HCT116 (cell line): ENCODE measurements around the gene SSBP1. TPM values are rescaled to one million over a fixed set of nuclear protein-coding genes. Genes with fewer than 3 reads are reported as not detected.

Experiments used
- ATAC-seq: fragments of 200-7000 bp; cut with Tn5 transposase; 2 replicates; pipeline ENCODE4 v1.9.1; 2020; ENCODE audit warnings: mild to moderate bottlenecking, moderate library complexity
- BruUV-seq: library from RNA; stranded (reverse); fragments of 400-500 nt; replicated peaks from 2 replicates; lab custom pipeline; 2021; lab: Mats Ljungman, UMichigan
- CTCF ChIA-PET: fragments of 300-600 bp; sonication (Branson Sonifier 250); formaldehyde crosslinking; loops from one replicate; lab custom pipeline; 2021; ENCODE audit warnings: antibody characterized with exemption; lab: Charles Lee
- POLR2A ChIA-PET: fragments of 300-600, 350-600 bp; sonication (Branson Sonifier 250); formaldehyde crosslinking; loops from one replicate; lab custom pipeline; 2021; ENCODE audit warnings: antibody characterized with exemption; lab: Charles Lee
- RAD21 ChIA-PET, 2 experiments: fragments of 300-600 bp; sonication (Branson Sonifier 250); formaldehyde crosslinking; loops; one replicate each; lab custom pipeline; 2023; ENCODE audit warnings: low total read pairs in 2 of 2; ENCODE audit not compliant: uncharacterized antibody in 2 of 2, unreplicated experiment in 2 of 2, low non-redundant PET in 1 of 2; lab: Charles Lee
- DNase-seq: peaks from one replicate; pipeline ENCODE4 v3.0.0-alpha.2; 2010; ENCODE audit warnings: low read depth, low spot score
- H2AFZ ChIP-seq: fragments of 200-600 bp; shearing (Covaris generic), sonication (generic); 2 replicates; pipeline ENCODE4 v1.6.1; 2017; ENCODE audit warnings: low read depth, mixed run types, mixed read lengths, antibody characterized with exemption, low read length; ENCODE audit not compliant: poor library complexity, severe bottlenecking
- H3K27ac ChIP-seq: 2 replicates; pipeline ENCODE4 v1.5.1; 2012; ENCODE audit warnings: low read depth, low read length
- H3K27me3 ChIP-seq: fragments of 200-600 bp; sonication (generic); 2 replicates; pipeline ENCODE4 v1.6.1; 2016; ENCODE audit warnings: mixed run types, low read length, mixed read lengths; ENCODE audit not compliant: insufficient read depth
- H3K36me3 ChIP-seq, 2 experiments: fragments of 200-500 bp in 1 of 2; fragments of 200-600 bp in 1 of 2; sonication (Bioruptor generic) in 1 of 2; sonication (generic) in 1 of 2; 2 replicates each; pipeline versions ENCODE4 v1.5.1 to v1.6.1; 2014 to 2016; ENCODE audit warnings: low read length in 2 of 2, inconsistent platforms in 1 of 2, mixed read lengths in 1 of 2, mixed run types in 1 of 2; ENCODE audit not compliant: insufficient read depth in 2 of 2, control insufficient read depth in 1 of 2
- H3K4me1 ChIP-seq, 2 experiments: fragments of 200-600 bp in 1 of 2; sonication (generic) in 1 of 2; 2 replicates each; pipeline versions ENCODE4 v1.5.1 to v1.6.1; 2012 to 2017; ENCODE audit warnings: low read length in 2 of 2, inconsistent platforms in 1 of 2, mild to moderate bottlenecking in 1 of 2, mixed read lengths in 1 of 2, mixed run types in 1 of 2, moderate library complexity in 1 of 2; ENCODE audit not compliant: insufficient read depth in 2 of 2, control insufficient read depth in 1 of 2
- H3K4me2 ChIP-seq: fragments of 200-600 bp; sonication (generic); 2 replicates; pipeline ENCODE4 v1.6.1; 2017; ENCODE audit warnings: mixed run types, low read length, mixed read lengths
- H3K4me3 ChIP-seq, 2 experiments: fragments of 200-600 bp in 1 of 2; sonication (generic) in 1 of 2; replicated peaks in 1 of 2; 2 replicates each; pipeline ENCODE4 v1.5.1; 2011 to 2016; ENCODE audit warnings: low read length in 2 of 2, control low read depth in 1 of 2, low read depth in 1 of 2, mild to moderate bottlenecking in 1 of 2, mixed read lengths in 1 of 2, mixed run types in 1 of 2
- H3K79me2 ChIP-seq: fragments of 200-600 bp; sonication (generic); 2 replicates; pipeline ENCODE4 v1.6.1; 2017; ENCODE audit warnings: mild to moderate bottlenecking, mixed run types, low read length, moderate library complexity, mixed read lengths; ENCODE audit not compliant: insufficient read depth
- H3K9ac ChIP-seq: fragments of 200-600 bp; sonication (generic); 2 replicates; pipeline ENCODE4 v1.6.1; 2016; ENCODE audit warnings: low read length, mixed read lengths
- H3K9me2 ChIP-seq: fragments of 200-600 bp; sonication (generic), shearing (Covaris generic); 2 replicates; pipeline ENCODE4 v1.6.1; 2017; ENCODE audit warnings: mixed run types, mild to moderate bottlenecking, moderate library complexity; ENCODE audit not compliant: insufficient read depth
- H3K9me3 ChIP-seq, 2 experiments: fragments of 200-500 bp in 1 of 2; fragments of 200-600 bp in 1 of 2; sonication (Bioruptor generic) in 1 of 2; sonication (generic) in 1 of 2; 2 replicates each; pipeline ENCODE4 v1.6.1; 2014 to 2017; ENCODE audit warnings: low read length in 2 of 2, mixed read lengths in 2 of 2, inconsistent platforms in 1 of 2, low read depth in 1 of 2, mild to moderate bottlenecking in 1 of 2, mixed run types in 1 of 2, moderate library complexity in 1 of 2; ENCODE audit not compliant: control insufficient read depth in 1 of 2, insufficient read depth in 1 of 2
- H4K20me1 ChIP-seq: fragments of 200-600 bp; sonication (generic), shearing (Covaris generic); 2 replicates; pipeline ENCODE4 v1.6.1; 2017; ENCODE audit warnings: mixed run types, mild to moderate bottlenecking, moderate library complexity; ENCODE audit not compliant: insufficient read depth
- CBX3 ChIP-seq: IDR thresholded peaks from 2 replicates; pipeline ENCODE4 v1.6.1; 2012; ENCODE audit warnings: low read depth
- CEBPB ChIP-seq: IDR thresholded peaks from 2 replicates; pipeline ENCODE4 v1.6.1; 2012; ENCODE audit warnings: low read depth
- EGR1 ChIP-seq: IDR thresholded peaks from 2 replicates; pipeline ENCODE4 v1.6.1; 2012; ENCODE audit warnings: low read depth
- ELF1 ChIP-seq: IDR thresholded peaks from 2 replicates; pipeline ENCODE4 v1.6.1; 2012; ENCODE audit warnings: low read depth, borderline replicate concordance
- EZH2 ChIP-seq: fragments of 200-600 bp; sonication (generic); IDR thresholded peaks from 2 replicates; pipeline ENCODE4 v1.6.1; 2017; ENCODE audit warnings: antibody characterized with exemption, mixed run types
- FOSL1 ChIP-seq: IDR thresholded peaks from 2 replicates; pipeline ENCODE4 v1.6.1; 2012; ENCODE audit warnings: low read depth
- JUND ChIP-seq: IDR thresholded peaks from 2 replicates; pipeline ENCODE4 v1.6.1; 2012
- TCF7L2 ChIP-seq: IDR thresholded peaks from 2 replicates; pipeline ENCODE4 v1.7.0; 2011; ENCODE audit warnings: borderline replicate concordance, inconsistent platforms; ENCODE audit not compliant: insufficient read depth, insufficient read length; ENCODE audit errors: extremely low read depth
- YY1 ChIP-seq: IDR thresholded peaks from 2 replicates; pipeline ENCODE4 v1.6.1; 2011; ENCODE audit warnings: low read length, low read depth, moderate library complexity, mild to moderate bottlenecking; ENCODE audit not compliant: insufficient replicate concordance; ENCODE audit errors: extremely low read depth
- intact Hi-C: fragments of 100-400 bp; cut with micrococcal nuclease; formaldehyde crosslinking; loops from 2 replicates; pipeline ENCODE4 v1.10.0; 2022
- total RNA-seq: library from RNA; stranded (reverse); gene quantifications from one replicate; pipeline ENCODE4 v1.2.1, GENCODE V29; 2021; ENCODE audit not compliant: unreplicated experiment
- TF ChIP-seq, protein P1 (sequence below): IDR thresholded peaks from 2 replicates; pipeline ENCODE4 v1.6.1; 2011; ENCODE audit warnings: mild to moderate bottlenecking, low read length, moderate library complexity; ENCODE audit not compliant: insufficient replicate concordance; ENCODE audit errors: extremely low read depth
- TF ChIP-seq, protein P2 (sequence below), 3 experiments: fragments of 200-600 bp in 1 of 3; sonication (generic) in 1 of 3; IDR thresholded peaks in 2 of 3; conservative IDR thresholded peaks in 1 of 3; 2 replicates each; pipeline ENCODE4 v1.5.1; 2012 to 2017; ENCODE audit warnings: low read depth in 2 of 3, low read length in 2 of 3, antibody characterized with exemption in 1 of 3, borderline replicate concordance in 1 of 3, control low read depth in 1 of 3, mild to moderate bottlenecking in 1 of 3, mixed read lengths in 1 of 3, mixed run types in 1 of 3, moderate library complexity in 1 of 3; ENCODE audit not compliant: insufficient read depth in 1 of 3

The SSBP1 gene
- total RNA-seq, 1 experiment from 2014 or later: 171 TPM

DNA sequence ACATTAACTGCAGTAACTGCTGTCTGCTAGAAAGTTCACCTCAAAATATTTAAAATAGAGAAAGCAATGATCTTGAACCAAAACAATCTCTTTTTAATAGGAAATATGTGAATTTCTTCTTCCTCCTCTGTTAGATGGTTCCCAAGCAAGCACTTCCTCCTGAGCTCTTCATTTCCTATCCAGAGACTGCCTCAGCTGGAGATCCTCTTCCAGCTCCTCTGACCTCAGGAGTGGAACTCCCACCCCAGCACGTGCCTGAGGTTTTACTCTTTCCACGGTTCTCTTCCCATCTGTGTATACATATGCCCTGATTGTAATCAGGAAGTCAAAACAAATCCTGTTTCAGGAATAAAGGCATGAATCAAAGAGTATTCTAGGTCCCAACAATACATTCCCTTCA is 41.8 kb upstream of the SSBP1 start:
- Histone ChIP-seq H3K4me1 (peaks cover 0 to 4% of the 10 kb centered on the region in 2 experiments; a peak in 1 of 4 replicates), H2AFZ (no peak overlapping the region), H3K9me3 (no peaks in the 10 kb centered on the region), H3K36me3 (no peaks in the 10 kb centered on the region), H3K27ac (no peak overlapping the region), H3K9ac (no peak overlapping the region), H3K4me3 (no peak overlapping the region), H3K79me2 (peaks cover 3% of the 10 kb centered on the region; the same call in 1 of the 2 replicates), H3K27me3 (no peaks in the 10 kb centered on the region), H3K4me2 (no peak overlapping the region)
- BruUV-seq: no TSS peak
- CTCF ChIA-PET: interaction anchor here (1.3 kb wide), 1 partner anchor 42 kb away, joined by 3 read pairs; the partner anchor contains the start of gene SSBP1
- DNase-seq: no peak
- ATAC-seq: no peak
- RAD21 ChIA-PET: no interaction called here
- POLR2A ChIA-PET: no interaction called here
- intact Hi-C loops: no loop called here
- no peak for TF ChIP-seq EZH2
- TF ChIP-seq, protein P1, sequence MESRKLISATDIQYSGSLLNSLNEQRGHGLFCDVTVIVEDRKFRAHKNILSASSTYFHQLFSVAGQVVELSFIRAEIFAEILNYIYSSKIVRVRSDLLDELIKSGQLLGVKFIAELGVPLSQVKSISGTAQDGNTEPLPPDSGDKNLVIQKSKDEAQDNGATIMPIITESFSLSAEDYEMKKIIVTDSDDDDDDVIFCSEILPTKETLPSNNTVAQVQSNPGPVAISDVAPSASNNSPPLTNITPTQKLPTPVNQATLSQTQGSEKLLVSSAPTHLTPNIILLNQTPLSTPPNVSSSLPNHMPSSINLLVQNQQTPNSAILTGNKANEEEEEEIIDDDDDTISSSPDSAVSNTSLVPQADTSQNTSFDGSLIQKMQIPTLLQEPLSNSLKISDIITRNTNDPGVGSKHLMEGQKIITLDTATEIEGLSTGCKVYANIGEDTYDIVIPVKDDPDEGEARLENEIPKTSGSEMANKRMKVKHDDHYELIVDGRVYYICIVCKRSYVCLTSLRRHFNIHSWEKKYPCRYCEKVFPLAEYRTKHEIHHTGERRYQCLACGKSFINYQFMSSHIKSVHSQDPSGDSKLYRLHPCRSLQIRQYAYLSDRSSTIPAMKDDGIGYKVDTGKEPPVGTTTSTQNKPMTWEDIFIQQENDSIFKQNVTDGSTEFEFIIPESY: no peak
- no peak for TF ChIP-seq ELF1
- no peak for TF ChIP-seq TCF7L2
- no peak for TF ChIP-seq YY1
- no peak for TF ChIP-seq CEBPB
- TF ChIP-seq FOSL1: no peak
- no peak for TF ChIP-seq EGR1
- TF ChIP-seq, protein P2, sequence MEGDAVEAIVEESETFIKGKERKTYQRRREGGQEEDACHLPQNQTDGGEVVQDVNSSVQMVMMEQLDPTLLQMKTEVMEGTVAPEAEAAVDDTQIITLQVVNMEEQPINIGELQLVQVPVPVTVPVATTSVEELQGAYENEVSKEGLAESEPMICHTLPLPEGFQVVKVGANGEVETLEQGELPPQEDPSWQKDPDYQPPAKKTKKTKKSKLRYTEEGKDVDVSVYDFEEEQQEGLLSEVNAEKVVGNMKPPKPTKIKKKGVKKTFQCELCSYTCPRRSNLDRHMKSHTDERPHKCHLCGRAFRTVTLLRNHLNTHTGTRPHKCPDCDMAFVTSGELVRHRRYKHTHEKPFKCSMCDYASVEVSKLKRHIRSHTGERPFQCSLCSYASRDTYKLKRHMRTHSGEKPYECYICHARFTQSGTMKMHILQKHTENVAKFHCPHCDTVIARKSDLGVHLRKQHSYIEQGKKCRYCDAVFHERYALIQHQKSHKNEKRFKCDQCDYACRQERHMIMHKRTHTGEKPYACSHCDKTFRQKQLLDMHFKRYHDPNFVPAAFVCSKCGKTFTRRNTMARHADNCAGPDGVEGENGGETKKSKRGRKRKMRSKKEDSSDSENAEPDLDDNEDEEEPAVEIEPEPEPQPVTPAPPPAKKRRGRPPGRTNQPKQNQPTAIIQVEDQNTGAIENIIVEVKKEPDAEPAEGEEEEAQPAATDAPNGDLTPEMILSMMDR (IDR thresholded peaks at IDR 0.05 in 2 of 3, conservative IDR thresholded peaks at IDR 0.05 in 1 of 3; ENCODE audit: borderline replicate concordance in 1 of 3, insufficient read depth in 1 of 3, low read depth in 2 of 3, low read length in 2 of 3): no peak
- no peak for TF ChIP-seq CBX3
- no peak for TF ChIP-seq JUND
- TF ChIP-seq, all 23 proteins: peak for 0
- no peaks in the 10 kb centered on the region for H4K20me1 ChIP-seq
- no peaks in the 10 kb centered on the region for H3K9me2 ChIP-seq
